H9 (cell line): ENCODE data around the gene CDH4. TPM values are rescaled to one million over a fixed set of nuclear protein-coding genes. Genes with fewer than 3 reads are reported as not detected.

ENCODE experiments used
- DNase-seq: peaks from one replicate; pipeline ENCODE4 v3.0.0-alpha.2; 2017
- H2AFZ ChIP-seq: one replicate; pipeline ENCODE4 v1.6.1; 2013; ENCODE audit warnings: mild to moderate bottlenecking, low read length, control low read depth, moderate library complexity
- H2AK5ac ChIP-seq: 2 replicates; pipeline ENCODE4 v1.6.1; 2013; ENCODE audit warnings: low read length, control low read depth, mixed read lengths; ENCODE audit not compliant: insufficient read length
- H2BK120ac ChIP-seq: one replicate; pipeline ENCODE4 v1.6.1; 2013; ENCODE audit warnings: low read depth, mild to moderate bottlenecking, low read length, control low read depth, inconsistent platforms; ENCODE audit not compliant: poor library complexity, severe bottlenecking
- H2BK12ac ChIP-seq: 2 replicates; pipeline ENCODE4 v1.6.1; 2013; ENCODE audit warnings: low read length, control low read depth, mixed read lengths, low read depth; ENCODE audit not compliant: insufficient read length
- H2BK15ac ChIP-seq: 2 replicates; pipeline ENCODE4 v1.6.1; 2013; ENCODE audit warnings: low read depth, low read length, control low read depth
- H2BK20ac ChIP-seq: one replicate; pipeline ENCODE4 v1.6.1; 2013; ENCODE audit warnings: low read depth, mild to moderate bottlenecking, low read length, control low read depth, inconsistent platforms; ENCODE audit not compliant: poor library complexity, severe bottlenecking
- H2BK5ac ChIP-seq: 2 replicates; pipeline ENCODE4 v1.6.1; 2013; ENCODE audit warnings: low read length, control low read depth, mixed read lengths; ENCODE audit not compliant: insufficient read length
- H3K14ac ChIP-seq: 2 replicates; pipeline ENCODE4 v1.6.1; 2013; ENCODE audit warnings: low read length, control low read depth; ENCODE audit not compliant: insufficient read depth
- H3K18ac ChIP-seq: 2 replicates; pipeline ENCODE4 v1.6.1; 2013; ENCODE audit warnings: low read depth, mild to moderate bottlenecking, mixed read lengths, low read length, control low read depth; ENCODE audit not compliant: insufficient read length
- H3K23ac ChIP-seq: 2 replicates; pipeline ENCODE4 v1.6.1; 2013; ENCODE audit warnings: low read length, control low read depth, mixed read lengths, low read depth; ENCODE audit not compliant: insufficient read length
- H3K23me2 ChIP-seq: 2 replicates; pipeline ENCODE4 v1.6.1; 2013; ENCODE audit warnings: low read depth, mild to moderate bottlenecking, mixed read lengths, low read length, control low read depth; ENCODE audit not compliant: insufficient read length, poor library complexity, severe bottlenecking
- H3K27ac ChIP-seq: 2 replicates; pipeline ENCODE4 v1.5.1; 2013; ENCODE audit warnings: low read length, control low read depth, mixed read lengths, low read depth; ENCODE audit not compliant: insufficient read length
- H3K27me3 ChIP-seq: 2 replicates; pipeline ENCODE4 v1.6.1; 2013; ENCODE audit warnings: low read length, control low read depth, inconsistent platforms; ENCODE audit not compliant: insufficient read depth
- H3K4ac ChIP-seq: 2 replicates; pipeline ENCODE4 v1.6.1; 2013; ENCODE audit warnings: low read depth, mild to moderate bottlenecking, control low read depth, inconsistent platforms, low read length, moderate library complexity
- H3K4me1 ChIP-seq: 2 replicates; pipeline ENCODE4 v1.6.1; 2013; ENCODE audit warnings: low read length, control low read depth, inconsistent platforms; ENCODE audit not compliant: insufficient read depth
- H3K4me2 ChIP-seq: 2 replicates; pipeline ENCODE4 v1.6.1; 2013; ENCODE audit warnings: low read length, control low read depth, mixed read lengths; ENCODE audit not compliant: insufficient read length, insufficient read depth
- H3K56ac ChIP-seq: 2 replicates; pipeline ENCODE4 v1.6.1; 2013; ENCODE audit warnings: low read depth, mild to moderate bottlenecking, mixed read lengths, low read length, control low read depth; ENCODE audit not compliant: insufficient read length
- H3K79me1 ChIP-seq: 2 replicates; pipeline ENCODE4 v1.6.1; 2013; ENCODE audit warnings: low read depth, mild to moderate bottlenecking, moderate library complexity, low read length, control low read depth, inconsistent platforms; ENCODE audit not compliant: insufficient read depth, poor library complexity, severe bottlenecking
- H3K79me2 ChIP-seq: 2 replicates; pipeline ENCODE4 v1.6.1; 2013; ENCODE audit warnings: low read length, control low read depth, inconsistent platforms; ENCODE audit not compliant: insufficient read depth
- H3K9ac ChIP-seq: 2 replicates; pipeline ENCODE4 v1.6.1; 2013; ENCODE audit warnings: low read length, control low read depth, mixed read lengths; ENCODE audit not compliant: insufficient read length; ENCODE audit errors: extremely low read depth
- H3K9me3 ChIP-seq: one replicate; pipeline ENCODE4 v1.6.1; 2013; ENCODE audit warnings: low read depth, low read length, inconsistent platforms; ENCODE audit not compliant: control insufficient read depth
- H3T11ph ChIP-seq: one replicate; pipeline ENCODE4 v1.6.1; 2013; ENCODE audit warnings: mild to moderate bottlenecking, low read length, control low read depth, inconsistent platforms
- H4K20me1 ChIP-seq: one replicate; pipeline ENCODE4 v1.6.1; 2013; ENCODE audit not compliant: control insufficient read depth, insufficient read length, insufficient read depth
- H4K5ac ChIP-seq: 2 replicates; pipeline ENCODE4 v1.6.1; 2013; ENCODE audit warnings: low read depth, mild to moderate bottlenecking, mixed read lengths, low read length, control low read depth; ENCODE audit not compliant: insufficient read length
- H4K8ac ChIP-seq: replicated peaks from 2 replicates; pipeline ENCODE4 v1.6.1; 2013; ENCODE audit warnings: low read length, control low read depth, mixed read lengths, low read depth; ENCODE audit not compliant: insufficient read length
- H4K91ac ChIP-seq: 2 replicates; pipeline ENCODE4 v1.6.1; 2013; ENCODE audit warnings: low read depth, mild to moderate bottlenecking, moderate library complexity, mixed read lengths, low read length, control low read depth; ENCODE audit not compliant: insufficient read length
- H3K27ac Mint-ChIP-seq, 3 experiments: 2 replicates in 2 of 3; 3 replicates in 1 of 3; pipeline ENCODE4 v1.8.0; 2020 to 2021; ENCODE audit warnings: mixed read lengths in 3 of 3, mild to moderate bottlenecking in 1 of 3, moderate library complexity in 1 of 3
- H3K27me3 Mint-ChIP-seq: 2 replicates; pipeline ENCODE4 v1.8.0; 2021; ENCODE audit warnings: low read depth, mild to moderate bottlenecking, moderate library complexity, mixed read lengths
- H3K36me3 Mint-ChIP-seq, 3 experiments: 2 replicates in 2 of 3; 3 replicates in 1 of 3; pipeline ENCODE4 v1.8.0; 2020 to 2021; ENCODE audit warnings: low read depth in 3 of 3, mixed read lengths in 3 of 3; ENCODE audit not compliant: insufficient read depth in 1 of 3
- H3K4me1 Mint-ChIP-seq, 2 experiments: 2 replicates each; pipeline ENCODE4 v1.8.0; 2020; ENCODE audit warnings: mixed read lengths in 2 of 2
- H3K4me3 Mint-ChIP-seq, 2 experiments: 2 replicates in 1 of 2; 3 replicates in 1 of 2; pipeline ENCODE4 v1.8.0; 2020 to 2021; ENCODE audit warnings: mild to moderate bottlenecking in 2 of 2, mixed read lengths in 2 of 2, moderate library complexity in 1 of 2
- H3K9me3 Mint-ChIP-seq, 2 experiments: 2 replicates in 1 of 2; 3 replicates in 1 of 2; pipeline ENCODE4 v1.8.0; 2020; ENCODE audit warnings: mild to moderate bottlenecking in 2 of 2, mixed read lengths in 2 of 2, moderate library complexity in 1 of 2
- WGBS: extraction: QIAGEN DNeasy Blood & Tissue Kit; methylation state at CpG from one replicate; pipeline ENCODE4 v1.1.7; 2013; ENCODE audit warnings: missing lambda C conversion rate, low lambda C conversion rate, mixed read lengths; ENCODE audit not compliant: insufficient read length; ENCODE audit errors: extremely low coverage; 5-methylcytosine and 5-hydroxymethylcytosine counted together
- total RNA-seq: library from RNA; stranded (reverse); gene quantifications from 2 replicates; pipeline ENCODE4 v1.2.1, GENCODE V29; 2021
- TF ChIP-seq, protein P1 (sequence below): fragments of 200-600 bp; sonication (generic); conservative IDR thresholded peaks from 3 replicates; pipeline ENCODE4 v1.8.0; 2021; ENCODE audit warnings: antibody characterized with exemption, mild to moderate bottlenecking

CDH4 gene
- total RNA-seq, 1 experiment from 2014 or later, result 3.0 TPM

DNA sequence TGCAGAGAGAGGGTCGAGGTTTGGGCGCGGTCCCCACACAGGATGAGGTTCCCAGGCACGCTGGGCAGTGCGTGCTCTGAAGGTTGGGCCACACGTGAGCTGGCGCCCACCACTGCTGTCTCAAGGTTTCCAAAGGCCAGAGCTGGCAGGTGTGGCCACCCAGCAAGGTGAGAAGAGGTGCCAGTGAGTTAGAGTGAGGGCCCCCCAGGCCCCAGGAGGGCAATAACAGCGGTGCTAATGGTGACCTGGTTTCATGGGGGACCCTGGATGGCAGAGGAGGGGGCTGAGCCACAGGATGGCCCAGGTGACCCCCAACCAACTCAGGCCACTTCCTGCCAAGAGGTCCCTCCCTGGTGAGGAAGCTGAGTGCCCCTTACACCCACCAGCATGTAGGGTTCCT, 628.6 kb downstream of the CDH4 start:
- Histone ChIP-seq H4K20me1 (no peaks in the 10 kb centered on the region), H3K9ac (no peak overlapping the region), H3K18ac (peak overlapping the region; percentile 2), H4K91ac (no peak overlapping the region), H2BK20ac (no peak overlapping the region), H3K23ac (no peak overlapping the region), H2AFZ (no peak overlapping the region), H2BK15ac (no peak overlapping the region), H3K9me3 (no peaks in the 10 kb centered on the region), H3K4me1 (no peaks in the 10 kb centered on the region), H3K4ac (no peak overlapping the region), H3K79me1 (no peaks in the 10 kb centered on the region), H2BK5ac (no peak overlapping the region), H3K4me2 (no peak overlapping the region), H3K27ac (no peak overlapping the region), H2BK12ac (no peak overlapping the region), H3K14ac (no peak overlapping the region; the same call in 1 of the 2 replicates), H3K56ac (no peak overlapping the region), H4K5ac (no peak overlapping the region), H3T11ph (no peak overlapping the region), H3K79me2 (no peaks in the 10 kb centered on the region), H2BK120ac (no peak overlapping the region), H2AK5ac (no peak overlapping the region), H3K27me3 (peaks cover 2% of the 10 kb centered on the region; the same call in 1 of the 2 replicates), H4K8ac (no peak overlapping the region), H3K23me2 (no peaks in the 10 kb centered on the region)
- no peak for DNase-seq
- no peak overlapping the region for H3K4me3 Mint-ChIP-seq
- H3K27me3 Mint-ChIP-seq, result peaks cover 26% of the 10 kb centered on the region
- WGBS, result no CpG with 5 or more reads among the region's 8 CpGs
- no peak overlapping the region; a peak in 1 of 7 replicates for H3K27ac Mint-ChIP-seq
- TF ChIP-seq, protein P1, sequence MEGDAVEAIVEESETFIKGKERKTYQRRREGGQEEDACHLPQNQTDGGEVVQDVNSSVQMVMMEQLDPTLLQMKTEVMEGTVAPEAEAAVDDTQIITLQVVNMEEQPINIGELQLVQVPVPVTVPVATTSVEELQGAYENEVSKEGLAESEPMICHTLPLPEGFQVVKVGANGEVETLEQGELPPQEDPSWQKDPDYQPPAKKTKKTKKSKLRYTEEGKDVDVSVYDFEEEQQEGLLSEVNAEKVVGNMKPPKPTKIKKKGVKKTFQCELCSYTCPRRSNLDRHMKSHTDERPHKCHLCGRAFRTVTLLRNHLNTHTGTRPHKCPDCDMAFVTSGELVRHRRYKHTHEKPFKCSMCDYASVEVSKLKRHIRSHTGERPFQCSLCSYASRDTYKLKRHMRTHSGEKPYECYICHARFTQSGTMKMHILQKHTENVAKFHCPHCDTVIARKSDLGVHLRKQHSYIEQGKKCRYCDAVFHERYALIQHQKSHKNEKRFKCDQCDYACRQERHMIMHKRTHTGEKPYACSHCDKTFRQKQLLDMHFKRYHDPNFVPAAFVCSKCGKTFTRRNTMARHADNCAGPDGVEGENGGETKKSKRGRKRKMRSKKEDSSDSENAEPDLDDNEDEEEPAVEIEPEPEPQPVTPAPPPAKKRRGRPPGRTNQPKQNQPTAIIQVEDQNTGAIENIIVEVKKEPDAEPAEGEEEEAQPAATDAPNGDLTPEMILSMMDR, result no peak
- H3K9me3 Mint-ChIP-seq, result no peaks in the 10 kb centered on the region
- H3K36me3 Mint-ChIP-seq, result no peaks in the 10 kb centered on the region
- peaks cover 2 to 9% of the 10 kb centered on the region in 2 experiments; a peak in 3 of 4 replicates for H3K4me1 Mint-ChIP-seq
